Motor neuron (in vitro differentiated cells): ENCODE data around the gene TNFSF12. TPM values are rescaled to one million over a fixed set of nuclear protein-coding genes. Genes with fewer than 3 reads are reported as not detected.

ENCODE experiments used
- ATAC-seq, 8 experiments: fragments of 200-7000 bp; cut with Tn5 transposase; replicated peaks in 6 of 8; 2 replicates each; pipeline ENCODE4 v1.8.0; 2021; ENCODE audit warnings: mild to moderate bottlenecking in 8 of 8, moderate library complexity in 8 of 8
- H3K27ac ChIP-seq, 2 donors: fragments of 250-450 bp; sonication (Bioruptor Pico); 2 replicates each; pipeline ENCODE4 v1.9.0; 2021; ENCODE audit warnings: antibody characterized with exemption in 2 of 2, mild to moderate bottlenecking in 2 of 2, moderate library complexity in 1 of 2
- H3K4me1 ChIP-seq, 2 donors: fragments of 250-450 bp; sonication (Bioruptor Pico); replicated peaks in 1 of 2; 2 replicates each; pipeline ENCODE4 v1.6.1; 2021; ENCODE audit warnings: antibody characterized with exemption in 2 of 2, mild to moderate bottlenecking in 2 of 2, moderate library complexity in 1 of 2
- H3K4me3 ChIP-seq, 5 donors: fragments of 250-450 bp; sonication (Bioruptor Pico); 2 replicates each; pipeline ENCODE4 v1.9.0; 2021; ENCODE audit warnings: antibody characterized with exemption in 5 of 5, mild to moderate bottlenecking in 5 of 5, moderate library complexity in 4 of 5
- WGBS, 10 experiments: fragments of 450-650 bp; shearing (Covaris generic); methylation state at CpG; one replicate each; pipeline ENCODE4 v1.0.0; 2022; 5-methylcytosine and 5-hydroxymethylcytosine counted together
- in situ Hi-C, 9 experiments: fragments of 400-800 bp; cut with MboI; loops; one replicate each; pipeline ENCODE4 v1.15.0; 2021; ENCODE audit warnings: low sequenced_read_pairs in 9 of 9, low pct_unique_long_range_greater_than_20kb in 2 of 9; ENCODE audit not compliant: unreplicated experiment in 9 of 9
- total RNA-seq, 8 experiments: library from RNA; unstranded; fragments of 300-600 nt; gene quantifications; 2 replicates each; pipeline versions ENCODE4 v1.2.3 to v1.2.4, GENCODE V29; 2022

TNFSF12 gene
- total RNA-seq: 1 to 10 TPM in 3 of 8 experiments, under 1 TPM in 4, not detected in 1; 0.22 to 2.9 (median 0.93) TPM

GRCh38 chr17:7548585-7549400 is at the start of gene TNFSF12:
Gene TNFSF12, plus strand, starts transcription at chr17:7549058. Its CDS starts 96 bp downstream, at chr17:7549154.
- in situ Hi-C loops: no loop called here
- WGBS, 10 experiments: 0 to 40% (median 8%) methylated on average over 1 to 3 of the region's 65 CpGs; no CpG with 5 or more reads in 5 of the 10 experiments
- peak within 1 kb of the TSS in 4 of 5 donors; percentile 1 to 26 (median 14) for H3K4me3 ChIP-seq
- peaks cover 0 to 7% of the 10 kb centered on the region in 2 donors for H3K4me1 ChIP-seq
- H3K27ac ChIP-seq: no peak within 1 kb of the TSS
- peak; percentile 50 to 88 (median 74) for ATAC-seq

- 67 to 100% (median 90%) methylated on average over 1 to 10 of the region's 11 CpGs; no CpG with 5 or more reads in 3 of the 10 experiments for WGBS, 10 experiments
- Histone ChIP-seq H3K27ac (no peak overlapping the region), H3K4me3 (no peak overlapping the region), H3K4me1 (no peaks in the 10 kb centered on the region)
- in situ Hi-C loops: no loop called here
- ATAC-seq: no peak
Observed at GRCh38 chr17:7499161-7499560, 49.7 kb upstream of the TNFSF12 start.

GRCh38 chr17:7501729-7502128 is 47.1 kb upstream of the TNFSF12 start:
- no peak overlapping the region for H3K27ac ChIP-seq
- no peaks in the 10 kb centered on the region for H3K4me1 ChIP-seq
- in situ Hi-C loops: no loop called here
- H3K4me3 ChIP-seq: no peak overlapping the region
- 50 to 100% (median 90%) methylated on average over 1 to 11 of the region's 14 CpGs; no CpG with 5 or more reads in 4 of the 10 experiments for WGBS, 10 experiments
- ATAC-seq: peak in 1 of 8 experiments; percentile 3

GRCh38 chr17:7502171-7502847 is 46.5 kb upstream of the TNFSF12 start:
- Histone ChIP-seq H3K4me1 (no peaks in the 10 kb centered on the region), H3K4me3 (no peak overlapping the region), H3K27ac (no peak overlapping the region)
- ATAC-seq: peak in 3 of 8 experiments; percentile 12 to 20 (median 16)
- WGBS, 10 experiments: 89 to 100% (median 92%) methylated on average over 5 to 12 of the region's 20 CpGs; no CpG with 5 or more reads in 6 of the 10 experiments
- in situ Hi-C loops: no loop called here

GRCh38 chr17:7502987-7503386 is 45.9 kb upstream of the TNFSF12 start:
- peak in 3 of 8 experiments; percentile 26 to 33 (median 32) for ATAC-seq
- Histone ChIP-seq H3K4me3 (no peak overlapping the region), H3K27ac (no peak overlapping the region), H3K4me1 (no peaks in the 10 kb centered on the region)
- WGBS, 10 experiments: 80 to 100% (median 89%) methylated on average over 1 to 11 of the region's 14 CpGs; no CpG with 5 or more reads in 5 of the 10 experiments
- in situ Hi-C loops: no loop called here

GRCh38 chr17:7503521-7503920 is 45.3 kb upstream of the TNFSF12 start:
- Histone ChIP-seq H3K27ac (no peak overlapping the region), H3K4me3 (no peak overlapping the region), H3K4me1 (no peaks in the 10 kb centered on the region)
- ATAC-seq: no peak
- 91 to 100% (median 96%) methylated on average over 2 to 7 of the region's 8 CpGs; no CpG with 5 or more reads in 5 of the 10 experiments for WGBS, 10 experiments
- in situ Hi-C loops: no loop called here

- in situ Hi-C loops: no loop called here
- ATAC-seq: peak in 1 of 8 experiments; percentile 30
- no peak overlapping the region for H3K27ac ChIP-seq
- H3K4me1 ChIP-seq: no peaks in the 10 kb centered on the region
- no peak overlapping the region for H3K4me3 ChIP-seq
- WGBS, 10 experiments: 92 to 100% (median 95%) methylated on average over 2 to 10 of the region's 11 CpGs; no CpG with 5 or more reads in 3 of the 10 experiments
Observed at GRCh38 chr17:7508145-7508544, 40.7 kb upstream of the TNFSF12 start.

- ATAC-seq: no peak
- WGBS, 10 experiments: 33 to 100% (median 88%) methylated on average over 1 to 4 of the region's 9 CpGs; no CpG with 5 or more reads in 4 of the 10 experiments
- H3K27ac ChIP-seq: no peak overlapping the region
- in situ Hi-C loops: no loop called here
- no peak overlapping the region for H3K4me3 ChIP-seq
- no peaks in the 10 kb centered on the region for H3K4me1 ChIP-seq
Observed at GRCh38 chr17:7508846-7509245, 40.0 kb upstream of the TNFSF12 start.

- no peak overlapping the region for H3K27ac ChIP-seq
- 40 to 91% (median 80%) methylated on average over 1 to 5 of the region's 5 CpGs; no CpG with 5 or more reads in 3 of the 10 experiments for WGBS, 10 experiments
- H3K4me1 ChIP-seq: no peaks in the 10 kb centered on the region
- no peak overlapping the region for H3K4me3 ChIP-seq
- peak in 2 of 8 experiments; percentile 3 to 10 for ATAC-seq
- in situ Hi-C loops: no loop called here
Observed at GRCh38 chr17:7509937-7510336, 38.9 kb upstream of the TNFSF12 start.

GRCh38 chr17:7511108-7511507 is 37.8 kb upstream of the TNFSF12 start:
- peak in 4 of 8 experiments; percentile 7 to 16 (median 13) for ATAC-seq
- H3K4me1 ChIP-seq: no peaks in the 10 kb centered on the region
- 84 to 100% (median 92%) methylated on average over 2 to 6 of the region's 10 CpGs; no CpG with 5 or more reads in 4 of the 10 experiments for WGBS, 10 experiments
- in situ Hi-C loops: no loop called here
- H3K4me3 ChIP-seq: no peak overlapping the region
- no peak overlapping the region for H3K27ac ChIP-seq

GRCh38 chr17:7512105-7512504 is 36.8 kb upstream of the TNFSF12 start:
- Histone ChIP-seq H3K4me3 (no peak overlapping the region), H3K27ac (no peak overlapping the region), H3K4me1 (no peaks in the 10 kb centered on the region)
- in situ Hi-C loops: no loop called here
- whole genome bisulfite sequencing, 10 experiments: 80 to 100% (median 93%) methylated on average over 2 to 10 of the region's 15 CpGs; no CpG with 5 or more reads in 6 of the 10 experiments
- peak in 3 of 8 experiments; percentile 2 to 23 (median 19) for ATAC-seq

GRCh38 chr17:7512824-7513540 is 35.9 kb upstream of the TNFSF12 start:
- in situ Hi-C loops: no loop called here
- no peak overlapping the region for H3K4me3 ChIP-seq
- ATAC-seq: peak in 3 of 8 experiments; percentile 4 to 13 (median 11)
- no peaks in the 10 kb centered on the region for H3K4me1 ChIP-seq
- no peak overlapping the region for H3K27ac ChIP-seq
- WGBS, 10 experiments: 93 to 100% (median 97%) methylated on average over 1 to 11 of the region's 20 CpGs; no CpG with 5 or more reads in 3 of the 10 experiments
